Ascending aorta (tissue), 2 donors: Measurements from ENCODE around the gene CATSPERB. TPM values are rescaled to one million over a fixed set of nuclear protein-coding genes. Genes with fewer than 3 reads are reported as not detected.

Source experiments
- DNase-seq, 2 donors: peaks; one replicate each; pipeline ENCODE4 v3.0.0-alpha.2; 2019; ENCODE audit warnings: low spot score in 2 of 2
- H3K27ac ChIP-seq, 2 donors: fragments of 200-600 bp; sonication (generic); one replicate each; pipeline ENCODE4 v1.5.1; 2016 to 2017; ENCODE audit warnings: mild to moderate bottlenecking in 1 of 2
- H3K27me3 ChIP-seq: fragments of 200-600 bp; sonication (generic); one replicate; pipeline ENCODE4 v1.5.1; 2017
- H3K36me3 ChIP-seq, 2 donors: fragments of 200-600 bp; sonication (generic); one replicate each; pipeline ENCODE4 v1.5.1; 2016
- H3K4me1 ChIP-seq, 2 donors: fragments of 200-600 bp; sonication (generic); one replicate each; pipeline ENCODE4 v1.5.1; 2016 to 2017; ENCODE audit warnings: mild to moderate bottlenecking in 1 of 2
- H3K4me3 ChIP-seq, 2 donors: fragments of 200-600 bp; sonication (generic); one replicate each; pipeline ENCODE4 v1.5.1; 2016 to 2017; ENCODE audit warnings: mild to moderate bottlenecking in 1 of 2
- H3K9me3 ChIP-seq, 2 donors: fragments of 200-600 bp; sonication (generic); one replicate each; pipeline ENCODE4 v1.5.1; 2016
- CTCF ChIP-seq, 3 experiments: fragments of 200-600 bp in 2 of 3; fragments of 450-650 bp in 1 of 3; sonication (generic) in 2 of 3; IDR thresholded peaks; one replicate each; pipeline ENCODE4 v1.5.1; 2016 to 2019; ENCODE audit warnings: antibody characterized with exemption in 3 of 3, mild to moderate bottlenecking in 1 of 3, moderate library complexity in 1 of 3
- intact Hi-C: fragments of 100-400 bp; cut with DNase I; formaldehyde crosslinking; loops from one replicate; pipeline ENCODE4 v1.15.1; 2023
- total RNA-seq: library from RNA; depleted of rRNA; stranded (reverse); fragments of >200 nt; gene quantifications from one replicate; pipeline ENCODE4 v1.1.0, GENCODE V29; 2016

The CATSPERB gene
- total RNA-seq, 1 donor from 2014 or later: 4.3 TPM

GRCh38 chr14:91752961-91753360 lies 21.1 kb upstream of the CATSPERB start:
- H3K4me1 ChIP-seq: peaks cover 0 to 14% of the 10 kb centered on the region in 2 donors
- no peak for TF ChIP-seq CTCF (IDR thresholded peaks at IDR 0.05)
- H3K27me3 ChIP-seq: no peaks in the 10 kb centered on the region
- H3K9me3 ChIP-seq: no peaks in the 10 kb centered on the region
- H3K36me3 ChIP-seq: no peaks in the 10 kb centered on the region
- intact Hi-C loops: no loop called here
- no peak overlapping the region for H3K4me3 ChIP-seq
- no peak for DNase-seq
- H3K27ac ChIP-seq: peak overlapping the region in 1 of 2 donors; percentile 12

- no peak for TF ChIP-seq CTCF (IDR thresholded peaks at IDR 0.05)
- DNase-seq: no peak
- intact Hi-C loops: no loop called here
- Histone ChIP-seq H3K27ac (no peak overlapping the region), H3K4me3 (no peak overlapping the region), H3K27me3 (no peaks in the 10 kb centered on the region), H3K36me3 (no peaks in the 10 kb centered on the region), H3K9me3 (no peaks in the 10 kb centered on the region), H3K4me1 (peaks cover 0 to 14% of the 10 kb centered on the region in 2 donors)
These were observed 19.8 kb upstream of the CATSPERB start for GRCh38 chr14:91751719-91752118.

DNA sequence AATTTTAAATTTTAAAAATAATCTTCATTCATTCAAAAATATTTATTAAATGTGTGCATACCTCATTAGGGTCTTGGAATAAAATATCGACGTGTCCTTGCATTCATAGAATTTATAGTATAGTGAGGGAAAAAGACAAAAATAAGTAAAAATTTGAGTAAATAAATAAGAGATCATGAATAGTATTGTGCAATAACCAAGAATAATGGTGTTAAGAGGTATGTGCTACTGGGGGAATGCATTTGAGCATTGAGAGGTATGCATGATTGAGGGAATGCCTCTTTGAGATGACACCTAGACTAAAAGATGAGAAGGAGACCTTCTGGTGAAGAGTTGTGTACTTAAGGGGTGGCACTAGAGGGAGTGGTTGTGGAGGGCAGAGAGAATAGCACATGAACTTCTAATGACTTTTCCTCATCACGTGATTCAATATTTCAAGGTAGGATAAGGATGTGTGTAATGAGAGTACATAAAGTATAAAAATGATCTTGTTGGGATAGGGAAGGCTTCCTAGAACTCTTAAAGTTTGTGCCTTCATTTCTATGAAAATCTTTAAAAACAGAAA lies 18.8 kb upstream of the CATSPERB start:
- no peaks in the 10 kb centered on the region for H3K9me3 ChIP-seq
- DNase-seq: no peak
- H3K27ac ChIP-seq: no peak overlapping the region
- TF ChIP-seq CTCF (IDR thresholded peaks at IDR 0.05): no peak
- H3K4me1 ChIP-seq: peaks cover 0 to 14% of the 10 kb centered on the region in 2 donors
- H3K27me3 ChIP-seq: no peaks in the 10 kb centered on the region
- intact Hi-C loops: no loop called here
- H3K4me3 ChIP-seq: no peak overlapping the region
- no peaks in the 10 kb centered on the region for H3K36me3 ChIP-seq

DNA sequence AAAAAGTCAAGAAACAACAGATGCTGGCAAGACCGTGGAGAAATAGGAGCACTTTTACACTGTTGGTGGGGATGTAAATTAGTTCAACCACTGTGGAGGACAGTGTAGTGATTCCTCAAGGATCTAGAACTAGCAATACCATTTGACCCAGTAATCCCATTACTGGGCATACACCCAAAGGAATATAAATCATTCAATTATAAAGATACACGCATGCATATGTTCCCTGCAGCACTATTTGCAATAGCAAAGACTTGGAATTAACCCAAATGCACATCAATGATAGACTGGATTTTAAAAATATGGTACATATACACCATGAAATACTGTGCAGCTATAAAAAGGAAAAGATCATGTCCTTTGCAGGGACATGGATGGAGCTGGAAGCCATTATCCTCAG lies 18.0 kb upstream of the CATSPERB start:
- H3K27ac ChIP-seq: no peak overlapping the region
- no peaks in the 10 kb centered on the region for H3K27me3 ChIP-seq
- H3K4me3 ChIP-seq: no peak overlapping the region
- intact Hi-C loops: no loop called here
- no peak for DNase-seq
- H3K4me1 ChIP-seq: peaks cover 0 to 14% of the 10 kb centered on the region in 2 donors
- H3K36me3 ChIP-seq: no peaks in the 10 kb centered on the region
- no peak for TF ChIP-seq CTCF (IDR thresholded peaks at IDR 0.05)
- H3K9me3 ChIP-seq: no peaks in the 10 kb centered on the region

DNA sequence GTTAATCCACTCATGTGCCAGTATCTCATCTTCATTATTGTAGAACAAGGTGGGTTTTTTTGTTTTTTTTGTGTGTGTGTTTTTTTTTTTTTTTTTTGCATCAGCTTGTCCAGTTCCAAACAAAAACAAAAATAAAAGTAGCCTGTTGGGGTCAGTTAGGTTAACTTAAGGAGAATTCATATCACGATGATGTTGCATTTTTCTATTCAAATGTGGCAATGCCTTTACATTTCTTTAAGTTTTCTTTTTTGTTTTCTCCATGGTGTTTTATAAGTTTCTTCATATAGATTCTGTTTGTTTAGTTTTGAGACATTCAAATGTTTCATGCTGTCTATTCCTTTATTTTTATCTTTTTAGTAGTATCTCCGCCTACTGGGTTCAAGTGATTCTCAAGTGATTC lies 16.2 kb upstream of the CATSPERB start:
- no peak for DNase-seq
- H3K27ac ChIP-seq: no peak overlapping the region
- no peaks in the 10 kb centered on the region for H3K27me3 ChIP-seq
- H3K36me3 ChIP-seq: no peaks in the 10 kb centered on the region
- H3K9me3 ChIP-seq: no peaks in the 10 kb centered on the region
- peaks cover 0 to 1% of the 10 kb centered on the region in 2 donors for H3K4me1 ChIP-seq
- H3K4me3 ChIP-seq: no peak overlapping the region
- intact Hi-C loops: no loop called here
- no peak for TF ChIP-seq CTCF (IDR thresholded peaks at IDR 0.05)

DNA sequence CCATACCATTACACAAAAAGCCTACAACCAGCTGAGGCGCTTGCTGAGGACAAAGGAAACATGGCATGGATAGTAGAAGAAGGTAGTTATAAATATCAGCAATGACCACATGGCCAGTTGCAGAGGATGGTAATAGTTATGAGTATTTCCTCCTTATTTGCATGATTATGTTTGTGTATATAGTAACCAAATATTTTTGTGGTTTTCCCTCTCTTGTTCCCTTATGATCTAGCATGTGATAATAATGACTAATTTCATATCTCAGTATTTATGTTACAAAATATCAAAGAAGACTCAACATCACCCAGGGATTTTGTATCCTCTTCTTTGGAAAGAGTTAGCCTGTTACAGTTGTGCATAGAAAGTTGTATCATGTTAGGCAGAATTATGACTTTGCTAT lies 13.5 kb upstream of the CATSPERB start:
- no peak overlapping the region for H3K27ac ChIP-seq
- no peak for DNase-seq
- no peak overlapping the region for H3K4me3 ChIP-seq
- intact Hi-C loops: no loop called here
- no peaks in the 10 kb centered on the region for H3K36me3 ChIP-seq
- H3K4me1 ChIP-seq: no peaks in the 10 kb centered on the region
- no peaks in the 10 kb centered on the region for H3K9me3 ChIP-seq
- H3K27me3 ChIP-seq: no peaks in the 10 kb centered on the region
- TF ChIP-seq CTCF (IDR thresholded peaks at IDR 0.05): no peak
